Chondrocyte (in vitro differentiated cells): ENCODE measurements around the gene CXXC5. TPM values are rescaled to one million over a fixed set of nuclear protein-coding genes. Genes with fewer than 3 reads are reported as not detected.

Experiments
- DNase-seq: peaks from one replicate; pipeline ENCODE4 v3.0.0; 2021; ENCODE audit warnings: mixed read lengths, low spot score
- H3K27ac Mint-ChIP-seq: one replicate; pipeline ENCODE4 v1.8.0; 2021; ENCODE audit warnings: mild to moderate bottlenecking, moderate library complexity, mixed read lengths; ENCODE audit not compliant: unreplicated experiment
- H3K27me3 Mint-ChIP-seq: 2 replicates; pipeline ENCODE4 v1.8.0; 2021; ENCODE audit warnings: low read depth, mixed read lengths
- H3K36me3 Mint-ChIP-seq: 2 replicates; pipeline ENCODE4 v1.8.0; 2021; ENCODE audit warnings: low read depth, mixed read lengths
- H3K4me1 Mint-ChIP-seq: 2 replicates; pipeline ENCODE4 v1.8.0; 2021; ENCODE audit warnings: low read depth, mild to moderate bottlenecking, mixed read lengths
- H3K4me3 Mint-ChIP-seq: one replicate; pipeline ENCODE4 v1.8.0; 2021; ENCODE audit warnings: mild to moderate bottlenecking, moderate library complexity, mixed read lengths; ENCODE audit not compliant: unreplicated experiment
- H3K9me3 Mint-ChIP-seq: 2 replicates; pipeline ENCODE4 v1.8.0; 2021; ENCODE audit warnings: low read depth, mixed read lengths
- CTCF ChIP-seq: fragments of 200-600 bp; sonication (generic); IDR thresholded peaks from 2 replicates; pipeline ENCODE4 v1.5.0; 2021; ENCODE audit warnings: antibody characterized with exemption, mild to moderate bottlenecking, moderate library complexity
- total RNA-seq: library from RNA; stranded (reverse); gene quantifications from 3 replicates; pipeline ENCODE4 v1.2.1, GENCODE V29; 2021

Gene CXXC5
- total RNA-seq, 1 donor from 2014 or later, result 144 TPM

GRCh38 chr5:139680368-139681111 lies 32.4 kb downstream of the CXXC5 start:
- TF ChIP-seq CTCF, result no peak
- H3K9me3 Mint-ChIP-seq, result no peaks in the 10 kb centered on the region

GRCh38 chr5:139681112-139681458 lies 32.9 kb downstream of the CXXC5 start:
- H3K9me3 Mint-ChIP-seq, result no peaks in the 10 kb centered on the region
- H3K27me3 Mint-ChIP-seq, result no peaks in the 10 kb centered on the region
- H3K27ac Mint-ChIP-seq, result no peak overlapping the region
- peaks cover 31% of the 10 kb centered on the region for H3K36me3 Mint-ChIP-seq
- DNase-seq, result no peak
- no peak for TF ChIP-seq CTCF
- no peak overlapping the region for H3K4me3 Mint-ChIP-seq
- H3K4me1 Mint-ChIP-seq, result peaks cover 74% of the 10 kb centered on the region

More at GRCh38 chr5:139680368-139681111, 32.4 kb downstream of the CXXC5 start:
- no peak overlapping the region for H3K4me3 Mint-ChIP-seq
- DNase-seq, result no peak
- H3K36me3 Mint-ChIP-seq, result peaks cover 25% of the 10 kb centered on the region
- H3K4me1 Mint-ChIP-seq, result peaks cover 71% of the 10 kb centered on the region
- H3K27me3 Mint-ChIP-seq, result no peaks in the 10 kb centered on the region
- peak overlapping the region; percentile 12 for H3K27ac Mint-ChIP-seq

GRCh38 chr5:139681466-139681865 lies 33.3 kb downstream of the CXXC5 start:
- no peak for TF ChIP-seq CTCF
- peaks cover 34% of the 10 kb centered on the region for H3K36me3 Mint-ChIP-seq
- no peak overlapping the region for H3K4me3 Mint-ChIP-seq

DNA sequence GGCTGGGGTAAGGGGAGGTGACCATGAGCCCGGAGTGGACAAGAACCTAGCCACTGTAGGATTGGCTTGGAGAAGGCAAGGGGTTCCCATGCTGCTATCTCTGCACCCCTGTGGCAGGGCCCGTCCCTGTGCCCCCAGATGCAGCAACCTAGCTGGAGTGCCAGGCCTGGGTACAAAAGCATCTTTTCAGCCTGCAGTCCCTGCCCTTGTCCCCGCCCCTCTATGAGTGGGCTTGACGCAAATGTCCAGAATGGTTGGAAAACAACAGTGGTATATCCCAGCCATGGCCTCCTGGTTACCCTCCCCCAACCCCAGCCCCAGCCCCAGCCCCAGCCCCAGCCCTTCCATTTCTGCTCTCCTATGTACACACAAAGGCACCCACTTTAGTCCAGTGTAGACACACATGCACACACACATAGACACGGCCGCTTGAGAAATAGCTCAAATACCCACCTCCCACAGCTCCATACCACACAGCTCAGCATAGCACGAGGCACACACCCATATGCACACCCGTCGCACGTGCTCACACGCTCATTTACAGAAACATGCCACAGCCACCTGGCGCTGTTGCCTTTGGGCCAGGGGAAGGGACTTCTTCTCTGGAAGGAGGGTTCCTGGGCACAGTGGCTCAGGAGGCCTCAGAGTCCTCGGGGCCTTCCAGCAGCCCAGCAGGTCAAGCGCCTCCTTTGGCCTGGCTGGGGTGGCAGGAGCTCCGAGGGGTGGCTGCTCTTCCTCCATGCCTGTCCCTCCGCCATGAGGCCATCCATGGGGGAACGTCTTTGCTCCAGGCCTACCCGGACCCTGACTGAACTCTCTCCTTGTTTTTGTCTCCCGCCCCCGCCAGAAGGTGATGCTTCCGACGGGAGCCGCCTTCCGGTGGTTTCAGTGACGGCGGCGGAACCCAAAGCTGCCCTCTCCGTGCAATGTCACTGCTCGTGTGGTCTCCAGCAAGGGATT lies 34.1 kb downstream of the CXXC5 start:
- peaks cover 35% of the 10 kb centered on the region for H3K36me3 Mint-ChIP-seq
- H3K27ac Mint-ChIP-seq, result peak overlapping the region; percentile 15
- TF ChIP-seq CTCF, result no peak

More at GRCh38 chr5:139681466-139681865, 33.3 kb downstream of the CXXC5 start:
- Mint-ChIP-seq H3K27me3 (no peaks in the 10 kb centered on the region), H3K4me1 (peaks cover 76% of the 10 kb centered on the region), H3K27ac (no peak overlapping the region), H3K9me3 (no peaks in the 10 kb centered on the region)
- no peak for DNase-seq

More for the DNA sequence above, 34.1 kb downstream of the CXXC5 start:
- H3K9me3 Mint-ChIP-seq, result no peaks in the 10 kb centered on the region
- H3K4me3 Mint-ChIP-seq, result no peak overlapping the region
- no peak for DNase-seq
- H3K4me1 Mint-ChIP-seq, result peaks cover 76% of the 10 kb centered on the region
- H3K27me3 Mint-ChIP-seq, result no peaks in the 10 kb centered on the region
